Occipital lobe (tissue), 2 donors: ENCODE results near the gene SMYD3. TPM values are rescaled to one million over a fixed set of nuclear protein-coding genes. Genes with fewer than 3 reads are reported as not detected.
A peak's percentile ranks its signal among the peaks of the same experiment; 100 is the strongest.

ENCODE experiments used
- DNase-seq: peaks from one replicate; lab custom pipeline; 2025; lab: John Stamatoyannopoulos, UW
- total RNA-seq: library from RNA; depleted of rRNA; stranded (reverse); fragments of >200 nt; gene quantifications from one replicate; pipeline ENCODE4 v1.2.3, GENCODE V29; 2014

Gene SMYD3
- total RNA-seq, 1 donor from 2014 or later = 25.3 TPM

- DNase-seq = peak; percentile 27
Observed at GRCh38 chr1:246214708-246215509, 292.2 kb downstream of the SMYD3 start.

GRCh38 chr1:246213947-246214346 lies 293.1 kb downstream of the SMYD3 start:
- DNase-seq = no peak

GRCh38 chr1:246213502-246213901 lies 293.6 kb downstream of the SMYD3 start:
- no peak for DNase-seq

DNA sequence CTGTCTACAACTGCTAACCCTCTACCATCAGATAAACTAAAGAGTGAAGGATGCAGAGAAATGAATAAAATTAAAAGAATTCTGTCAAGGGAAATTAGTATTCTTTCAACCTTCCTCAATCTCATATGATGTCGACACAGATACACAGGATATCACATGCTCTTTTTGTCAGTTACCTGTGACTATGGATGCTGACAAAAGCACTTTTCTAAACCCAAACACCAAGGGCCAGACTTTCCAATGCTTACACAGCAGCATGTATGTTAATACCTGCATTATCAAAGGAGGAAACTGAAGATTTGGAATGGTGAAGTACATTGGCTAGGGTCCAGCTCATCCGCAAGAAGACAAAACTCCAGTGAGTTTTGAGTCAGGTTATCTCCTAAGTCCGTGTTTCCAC lies 294.0 kb downstream of the SMYD3 start:
- DNase-seq = no peak

DNA sequence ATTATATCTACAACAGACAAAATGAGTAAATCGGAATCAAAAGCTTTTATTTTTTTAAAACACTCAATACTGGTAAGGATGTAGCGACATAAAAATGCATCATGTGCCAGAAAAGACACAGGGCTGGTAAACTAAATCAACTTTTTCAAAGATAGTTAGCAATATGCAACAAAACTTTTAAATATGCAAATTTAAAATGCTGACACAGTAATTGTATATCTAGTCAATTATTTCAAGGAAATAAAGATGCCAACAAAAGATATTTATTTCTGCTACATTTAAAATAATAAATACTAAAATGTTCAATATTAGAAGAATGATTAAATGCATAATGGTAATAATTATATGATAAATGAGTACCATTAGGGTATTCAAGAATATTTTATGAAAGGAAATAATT lies 295.1 kb downstream of the SMYD3 start:
- no peak for DNase-seq

GRCh38 chr1:246210756-246211155 lies 296.3 kb downstream of the SMYD3 start:
- DNase-seq = no peak

DNA sequence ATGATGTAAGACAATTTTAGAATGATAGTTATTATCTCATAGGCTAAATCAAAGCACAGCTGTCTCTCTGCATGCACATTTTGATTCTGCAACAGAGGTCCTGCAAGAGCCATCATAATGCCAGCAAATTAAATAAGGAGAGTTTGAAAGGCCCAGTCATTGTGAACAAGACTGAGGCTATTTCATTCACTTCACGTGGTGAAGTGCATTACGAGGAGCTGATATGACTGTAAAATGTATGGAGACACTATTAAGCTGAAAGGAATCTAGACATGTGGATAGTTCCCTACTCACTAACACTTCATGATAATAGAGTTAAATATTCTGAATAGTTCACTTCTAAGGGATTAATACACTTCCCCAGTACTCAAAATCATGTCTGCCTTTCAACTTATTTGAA lies 299.0 kb downstream of the SMYD3 start:
- DNase-seq = no peak

GRCh38 chr1:246203180-246203579 lies 303.9 kb downstream of the SMYD3 start:
- no peak for DNase-seq

- DNase-seq = no peak
Observed at GRCh38 chr1:246200738-246201137, 306.3 kb downstream of the SMYD3 start.

DNA sequence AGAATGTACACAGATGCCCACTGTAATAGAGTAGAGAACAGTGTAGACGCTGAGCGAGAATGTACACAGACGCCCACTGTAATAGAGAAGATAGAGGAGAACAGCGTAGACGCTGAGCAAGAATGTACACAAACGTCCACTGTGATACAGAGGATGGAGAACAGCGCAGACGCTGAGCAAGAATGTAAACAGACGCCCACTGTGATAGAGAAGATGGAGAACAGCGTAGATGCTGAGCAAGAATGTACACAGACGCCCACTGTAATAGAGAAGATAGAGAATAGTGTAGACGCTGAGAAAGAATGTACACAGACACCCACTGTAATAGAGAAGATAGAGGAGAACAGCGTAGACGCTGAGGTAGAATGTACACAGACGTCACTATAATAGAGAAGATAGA lies 306.9 kb downstream of the SMYD3 start:
- no peak for DNase-seq

DNA sequence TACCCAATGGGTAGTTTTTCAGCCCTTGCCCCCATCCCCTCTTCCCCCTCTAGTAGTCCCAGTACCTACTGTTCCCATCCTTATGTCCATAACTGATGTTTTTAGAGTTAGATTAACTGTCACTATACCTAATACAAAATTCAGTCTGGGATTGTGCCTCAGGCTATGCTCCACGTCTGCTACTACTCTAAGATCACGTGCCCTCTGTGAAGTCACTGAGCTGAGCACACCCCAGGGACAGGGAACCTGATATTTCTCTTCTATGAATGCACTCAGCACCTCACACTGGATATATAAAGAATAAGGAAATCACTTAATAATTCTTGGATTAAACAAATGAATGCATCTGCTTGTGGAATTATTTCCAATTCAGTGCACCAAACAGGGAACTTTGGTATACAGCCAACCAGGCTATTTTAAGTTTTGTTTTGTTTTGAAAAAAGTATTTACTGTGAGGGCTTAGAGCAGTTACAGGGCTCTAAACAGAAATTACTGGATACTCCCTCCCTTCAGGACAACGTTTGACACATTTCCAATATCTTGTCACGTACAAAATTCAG lies 307.9 kb downstream of the SMYD3 start:
- no peak for DNase-seq

DNA sequence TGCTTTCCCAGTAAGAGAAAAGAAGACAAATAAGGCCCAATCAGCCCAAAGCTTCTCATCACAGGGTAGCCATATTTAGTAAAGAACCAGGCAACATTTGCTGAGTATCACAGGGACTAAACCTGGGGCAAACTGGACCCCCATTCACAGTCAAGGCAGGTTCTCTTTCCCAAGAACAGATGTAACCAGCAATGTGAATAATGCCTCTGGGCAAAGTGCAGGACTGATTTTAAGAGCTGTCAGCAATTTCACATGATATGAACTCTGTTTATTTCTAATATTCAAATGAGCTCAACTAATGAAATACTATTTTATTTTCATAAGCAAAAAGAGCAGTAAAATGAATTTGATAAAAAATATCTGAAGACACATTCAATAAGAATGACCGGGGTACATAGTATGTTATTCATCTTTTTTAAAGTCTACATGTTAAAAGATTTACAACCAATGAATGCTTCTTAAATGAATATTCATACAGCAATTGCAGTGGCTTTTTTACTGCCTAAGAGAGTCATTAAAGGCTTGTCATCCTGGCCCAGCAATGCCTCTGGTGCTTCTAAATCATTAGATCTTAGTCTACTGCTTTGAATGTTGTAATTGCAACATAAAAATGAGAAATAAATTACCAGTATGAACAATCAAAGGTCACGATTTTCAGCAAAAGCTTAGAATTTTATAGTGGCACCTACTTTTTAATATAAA lies 308.8 kb downstream of the SMYD3 start:
- DNase-seq = no peak

DNA sequence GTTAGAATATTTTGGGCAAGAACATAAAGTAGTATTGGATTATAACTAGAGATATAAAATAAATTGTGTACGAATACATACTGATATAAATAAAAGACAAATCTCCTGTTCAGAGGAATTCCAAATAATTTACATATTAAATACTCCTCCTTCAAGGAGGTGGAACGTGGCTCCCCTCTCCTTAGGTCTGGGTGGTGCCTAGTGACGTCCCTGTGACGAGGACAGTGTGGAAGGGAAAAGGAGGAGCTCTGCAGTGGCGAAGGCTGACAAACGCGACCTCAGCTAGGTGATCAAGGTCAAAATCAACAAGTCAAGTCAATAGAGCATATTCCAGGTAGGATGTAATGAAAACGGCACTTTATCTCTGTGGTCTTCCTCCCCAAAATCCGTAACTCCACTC lies 310.0 kb downstream of the SMYD3 start:
- DNase-seq = no peak

- DNase-seq = no peak
Observed at GRCh38 chr1:246195296-246195695, 311.8 kb downstream of the SMYD3 start.

DNA sequence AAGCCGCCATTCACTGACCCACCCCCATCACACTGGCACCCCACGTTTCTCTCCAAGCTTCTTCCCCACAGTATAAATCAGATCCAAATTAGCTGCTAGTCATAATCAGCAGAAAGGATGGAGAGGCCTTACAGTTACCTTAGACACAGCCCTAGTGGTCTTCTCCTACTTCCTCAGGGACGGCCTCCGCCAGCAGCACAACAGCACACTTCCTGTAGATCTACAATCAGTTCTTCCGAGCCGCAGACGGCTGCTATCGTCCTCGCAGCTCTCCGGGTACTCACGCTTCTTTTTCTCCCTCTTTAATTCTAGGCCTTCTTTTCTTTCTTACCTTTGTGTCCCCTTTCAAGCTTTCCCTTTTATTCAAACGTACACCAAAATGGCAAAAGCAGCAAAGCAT lies 313.5 kb downstream of the SMYD3 start:
- no peak for DNase-seq

DNA sequence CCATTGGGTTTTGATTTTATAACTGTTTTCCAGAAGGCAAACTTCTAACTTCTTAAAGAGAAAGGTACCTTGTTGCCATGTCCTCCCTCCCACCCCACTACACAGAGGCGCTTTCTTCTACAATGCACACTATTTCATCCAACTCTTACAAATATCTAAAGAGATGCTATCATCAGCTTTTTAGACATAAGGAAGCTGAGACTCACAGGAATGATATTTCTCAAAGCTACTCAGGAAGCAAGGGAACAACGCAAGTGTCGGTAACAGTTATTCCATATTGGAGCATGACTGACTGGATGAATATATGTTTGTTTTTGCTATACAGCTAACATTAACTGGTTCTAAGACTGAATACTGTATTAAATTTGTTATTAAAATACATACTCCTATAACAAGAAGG lies 318.0 kb downstream of the SMYD3 start:
- no peak for DNase-seq

DNA sequence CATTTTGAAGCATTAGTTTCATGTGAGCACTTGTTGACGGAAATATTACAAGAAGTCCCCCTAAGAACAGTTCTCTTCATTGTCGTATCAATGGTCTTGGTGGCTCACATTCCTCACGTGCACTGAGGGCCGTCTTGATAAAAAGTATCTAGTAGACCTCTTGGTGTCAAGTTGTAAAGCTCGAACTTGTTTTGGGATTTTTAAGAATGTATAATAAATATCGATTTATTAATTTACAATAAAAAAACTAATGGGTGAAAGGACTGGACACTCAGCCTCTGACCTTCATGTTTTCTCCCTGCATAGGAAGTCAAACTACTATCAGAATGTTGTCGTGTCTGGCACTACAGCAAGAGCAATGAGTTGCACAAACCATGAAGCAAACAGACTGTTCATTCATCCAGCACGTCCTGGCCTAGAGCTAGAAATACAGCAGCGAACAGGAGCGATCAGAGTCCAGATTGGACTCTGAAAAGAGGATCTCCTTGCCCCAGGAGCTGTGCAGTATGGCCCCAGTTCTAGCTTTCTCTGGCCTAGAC lies 319.2 kb downstream of the SMYD3 start:
- no peak for DNase-seq

- DNase-seq = no peak
Observed at GRCh38 chr1:246184503-246184902, 322.6 kb downstream of the SMYD3 start.

- DNase-seq = no peak
Observed at GRCh38 chr1:246182149-246182851, 324.8 kb downstream of the SMYD3 start.

- no peak for DNase-seq
Observed at GRCh38 chr1:246181241-246181640, 325.8 kb downstream of the SMYD3 start.

- no peak for DNase-seq
Observed at GRCh38 chr1:246179401-246179800, 327.7 kb downstream of the SMYD3 start.
